Ishikawa (cell line): Measurements from ENCODE around the gene GNB1L.

Experiments used
- CEBPB ChIP-seq: IDR thresholded peaks from 2 replicates; pipeline ENCODE4 v1.6.1; 2012
- CREB1 ChIP-seq: IDR thresholded peaks from 2 replicates; pipeline ENCODE4 v1.6.1; 2012; ENCODE audit warnings: low read depth
- EGR1 ChIP-seq: IDR thresholded peaks from 2 replicates; pipeline ENCODE4 v1.6.1; 2012
- EP300 ChIP-seq: IDR thresholded peaks from 2 replicates; pipeline ENCODE4 v1.6.1; 2012; ENCODE audit warnings: borderline replicate concordance
- FOXM1 ChIP-seq: IDR thresholded peaks from 2 replicates; pipeline ENCODE4 v1.6.1; 2012; ENCODE audit warnings: low read depth, borderline replicate concordance
- MAX ChIP-seq: IDR thresholded peaks from 2 replicates; pipeline ENCODE4 v1.6.1; 2012
- TAF1 ChIP-seq: IDR thresholded peaks from 2 replicates; pipeline ENCODE4 v1.6.1; 2012; ENCODE audit warnings: low read depth, mild to moderate bottlenecking
- TCF12 ChIP-seq: IDR thresholded peaks from 2 replicates; pipeline ENCODE4 v1.6.1; 2012; ENCODE audit warnings: low read depth
- YY1 ChIP-seq: IDR thresholded peaks from 2 replicates; pipeline ENCODE4 v1.6.1; 2012; ENCODE audit warnings: low read depth

DNA sequence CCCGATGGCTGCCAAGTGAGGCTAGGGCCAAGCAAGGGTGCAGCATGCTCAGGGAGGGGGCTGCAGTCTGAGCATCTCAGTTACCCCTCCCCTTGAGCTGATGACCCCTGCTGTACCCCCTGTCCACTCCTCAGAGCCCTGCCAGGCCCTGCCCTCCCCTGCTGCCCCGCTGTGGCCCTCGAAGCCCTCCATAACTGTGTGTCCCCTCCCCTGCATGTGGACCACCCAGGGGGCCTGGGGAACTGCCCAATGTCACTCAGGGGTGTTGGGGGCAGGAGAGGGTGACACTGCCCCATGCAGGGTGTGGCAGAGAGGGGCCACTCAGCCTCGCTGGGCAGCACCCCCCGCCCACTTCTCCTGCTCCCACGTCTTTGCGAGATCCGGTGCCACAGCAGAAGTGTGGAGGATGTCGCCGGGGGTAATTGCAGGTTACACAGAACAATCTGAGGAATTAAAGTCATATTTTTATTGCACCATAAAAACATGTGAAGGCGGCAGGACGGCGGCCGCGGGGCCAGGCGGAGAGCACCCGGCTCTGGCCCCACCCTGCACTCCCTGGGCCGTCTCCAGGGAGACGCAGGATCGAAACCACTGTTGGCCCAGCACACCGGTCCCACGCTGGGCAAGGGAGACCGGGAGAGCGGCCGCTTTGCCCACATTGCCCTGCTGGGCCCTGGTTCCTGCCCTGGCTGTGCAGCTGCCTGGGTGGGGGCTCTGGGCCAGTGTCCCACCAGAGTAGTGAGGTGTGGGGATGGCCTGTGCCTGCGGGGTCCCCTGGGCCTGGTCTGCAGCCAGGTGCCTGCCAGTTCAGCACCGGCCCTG is 18.7 kb upstream of the GNB1L start:
- no peak for TF ChIP-seq EGR1
- TF ChIP-seq TAF1 = no peak
- TF ChIP-seq MAX = no peak
- TF ChIP-seq EP300 = no peak
- no peak for TF ChIP-seq CEBPB
- TF ChIP-seq CREB1 = no peak
- no peak for TF ChIP-seq TCF12
- TF ChIP-seq FOXM1 = no peak
- no peak for TF ChIP-seq YY1
